Ascending aorta (tissue), 2 donors: ENCODE data around the gene STIM1. TPM values are rescaled to one million over a fixed set of nuclear protein-coding genes. Genes with fewer than 3 reads are reported as not detected.

Experiments
- DNase-seq, 2 donors: peaks; one replicate each; pipeline ENCODE4 v3.0.0-alpha.2; 2019; ENCODE audit warnings: low spot score in 2 of 2
- H3K27ac ChIP-seq, 2 donors: fragments of 200-600 bp; sonication (generic); one replicate each; pipeline ENCODE4 v1.5.1; 2016 to 2017; ENCODE audit warnings: mild to moderate bottlenecking in 1 of 2
- H3K27me3 ChIP-seq: fragments of 200-600 bp; sonication (generic); one replicate; pipeline ENCODE4 v1.5.1; 2017
- H3K36me3 ChIP-seq, 2 donors: fragments of 200-600 bp; sonication (generic); one replicate each; pipeline ENCODE4 v1.5.1; 2016
- H3K4me1 ChIP-seq, 2 donors: fragments of 200-600 bp; sonication (generic); one replicate each; pipeline ENCODE4 v1.5.1; 2016 to 2017; ENCODE audit warnings: mild to moderate bottlenecking in 1 of 2
- H3K4me3 ChIP-seq, 2 donors: fragments of 200-600 bp; sonication (generic); one replicate each; pipeline ENCODE4 v1.5.1; 2016 to 2017; ENCODE audit warnings: mild to moderate bottlenecking in 1 of 2
- H3K9me3 ChIP-seq, 2 donors: fragments of 200-600 bp; sonication (generic); one replicate each; pipeline ENCODE4 v1.5.1; 2016
- intact Hi-C: fragments of 100-400 bp; cut with DNase I; formaldehyde crosslinking; loops from one replicate; pipeline ENCODE4 v1.15.1; 2023
- total RNA-seq: library from RNA; depleted of rRNA; stranded (reverse); fragments of >200 nt; gene quantifications from one replicate; pipeline ENCODE4 v1.1.0, GENCODE V29; 2016
- TF ChIP-seq, protein P1 (sequence below), 3 experiments: fragments of 200-600 bp in 2 of 3; fragments of 450-650 bp in 1 of 3; sonication (generic) in 2 of 3; IDR thresholded peaks; one replicate each; pipeline ENCODE4 v1.5.1; 2016 to 2019; ENCODE audit warnings: antibody characterized with exemption in 3 of 3, mild to moderate bottlenecking in 1 of 3, moderate library complexity in 1 of 3

The STIM1 gene
- total RNA-seq, 1 donor from 2014 or later: 48.1 TPM

DNA sequence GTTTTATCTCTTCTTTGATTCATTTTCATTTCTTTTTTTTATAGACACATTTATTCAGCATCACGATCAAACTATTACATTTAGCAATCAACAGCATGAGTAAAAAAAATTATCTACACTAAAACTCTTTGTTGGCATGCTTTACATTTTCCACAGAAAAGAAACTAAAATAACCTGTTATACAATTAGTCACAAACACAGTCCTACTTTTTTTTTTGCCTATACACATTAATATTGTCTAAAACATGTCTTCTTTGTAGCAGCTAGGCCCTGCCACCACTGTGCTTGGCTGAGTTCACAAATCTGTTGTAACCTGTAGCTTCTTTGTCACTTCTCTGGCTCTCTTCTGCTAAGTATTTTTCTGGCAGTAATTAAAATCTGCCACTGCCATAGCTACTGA, 117.0 kb downstream of the STIM1 start:
- peaks cover 6% of the 10 kb centered on the region in 2 donors for H3K36me3 ChIP-seq
- no peak overlapping the region for H3K27ac ChIP-seq
- no peak for DNase-seq
- no peaks in the 10 kb centered on the region for H3K9me3 ChIP-seq
- TF ChIP-seq, protein P1, sequence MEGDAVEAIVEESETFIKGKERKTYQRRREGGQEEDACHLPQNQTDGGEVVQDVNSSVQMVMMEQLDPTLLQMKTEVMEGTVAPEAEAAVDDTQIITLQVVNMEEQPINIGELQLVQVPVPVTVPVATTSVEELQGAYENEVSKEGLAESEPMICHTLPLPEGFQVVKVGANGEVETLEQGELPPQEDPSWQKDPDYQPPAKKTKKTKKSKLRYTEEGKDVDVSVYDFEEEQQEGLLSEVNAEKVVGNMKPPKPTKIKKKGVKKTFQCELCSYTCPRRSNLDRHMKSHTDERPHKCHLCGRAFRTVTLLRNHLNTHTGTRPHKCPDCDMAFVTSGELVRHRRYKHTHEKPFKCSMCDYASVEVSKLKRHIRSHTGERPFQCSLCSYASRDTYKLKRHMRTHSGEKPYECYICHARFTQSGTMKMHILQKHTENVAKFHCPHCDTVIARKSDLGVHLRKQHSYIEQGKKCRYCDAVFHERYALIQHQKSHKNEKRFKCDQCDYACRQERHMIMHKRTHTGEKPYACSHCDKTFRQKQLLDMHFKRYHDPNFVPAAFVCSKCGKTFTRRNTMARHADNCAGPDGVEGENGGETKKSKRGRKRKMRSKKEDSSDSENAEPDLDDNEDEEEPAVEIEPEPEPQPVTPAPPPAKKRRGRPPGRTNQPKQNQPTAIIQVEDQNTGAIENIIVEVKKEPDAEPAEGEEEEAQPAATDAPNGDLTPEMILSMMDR (IDR thresholded peaks at IDR 0.05): no peak
- peaks cover 0 to 2% of the 10 kb centered on the region in 2 donors for H3K4me1 ChIP-seq
- intact Hi-C loops: no loop called here
- no peaks in the 10 kb centered on the region for H3K27me3 ChIP-seq
- H3K4me3 ChIP-seq: no peak overlapping the region

DNA sequence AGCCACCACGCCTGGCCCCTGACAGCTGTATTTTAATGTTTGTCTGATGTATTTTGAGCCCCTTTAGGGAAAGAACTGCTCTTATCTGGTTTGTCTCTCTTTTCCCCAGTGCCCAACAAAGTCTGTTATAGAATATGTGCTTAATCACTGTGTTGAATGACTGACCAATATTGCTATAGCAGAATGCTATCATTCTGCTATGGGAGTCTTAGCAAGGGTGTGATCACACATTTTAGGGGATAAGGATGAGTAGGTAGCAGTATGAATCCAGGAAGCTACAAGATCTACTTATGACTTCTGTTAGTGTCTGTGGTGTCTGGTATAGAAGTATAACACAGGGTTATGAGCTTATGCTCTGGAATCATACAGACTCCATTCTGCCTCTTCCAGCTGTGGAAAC, 121.6 kb downstream of the STIM1 start:
- TF ChIP-seq, protein P1 (IDR thresholded peaks at IDR 0.05): no peak
- no peak for DNase-seq
- peaks cover 0 to 2% of the 10 kb centered on the region in 2 donors for H3K4me1 ChIP-seq
- H3K4me3 ChIP-seq: no peak overlapping the region
- no peaks in the 10 kb centered on the region for H3K9me3 ChIP-seq
- no peaks in the 10 kb centered on the region for H3K27me3 ChIP-seq
- no peak overlapping the region for H3K27ac ChIP-seq
- intact Hi-C loops: no loop called here
- H3K36me3 ChIP-seq: no peaks in the 10 kb centered on the region

DNA sequence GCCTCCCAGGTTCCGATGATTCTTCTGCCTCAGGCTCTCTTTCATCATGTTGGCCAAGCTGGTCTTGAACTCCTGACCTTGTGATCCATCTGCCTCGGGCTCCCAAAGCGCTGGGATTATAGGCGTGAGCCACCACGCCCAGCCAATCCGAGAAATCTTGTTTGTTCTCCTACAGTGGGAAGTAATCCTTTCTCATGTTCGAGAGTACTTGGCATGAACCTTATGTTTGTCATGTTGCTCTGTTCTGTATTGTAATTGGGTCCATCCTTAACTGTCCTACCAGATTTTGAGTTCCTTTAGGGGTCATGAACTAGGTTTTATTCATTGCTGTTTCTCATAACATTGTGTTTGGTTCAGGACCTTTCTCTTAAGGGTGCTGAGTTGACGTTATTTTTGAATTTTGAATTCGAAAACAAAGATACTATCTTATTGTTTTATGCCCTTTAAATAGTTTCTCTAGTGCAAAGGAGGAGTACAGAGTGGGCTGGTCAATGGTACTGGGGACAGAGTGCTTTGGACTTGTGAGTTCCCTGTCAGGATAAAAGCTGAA, 125.7 kb downstream of the STIM1 start:
- intact Hi-C loops: no loop called here
- no peaks in the 10 kb centered on the region for H3K27me3 ChIP-seq
- TF ChIP-seq, protein P1 (IDR thresholded peaks at IDR 0.05): no peak
- no peak overlapping the region for H3K4me3 ChIP-seq
- no peaks in the 10 kb centered on the region for H3K9me3 ChIP-seq
- no peak overlapping the region for H3K27ac ChIP-seq
- DNase-seq: no peak
- H3K36me3 ChIP-seq: no peaks in the 10 kb centered on the region
- peaks cover 0 to 6% of the 10 kb centered on the region in 2 donors for H3K4me1 ChIP-seq

DNA sequence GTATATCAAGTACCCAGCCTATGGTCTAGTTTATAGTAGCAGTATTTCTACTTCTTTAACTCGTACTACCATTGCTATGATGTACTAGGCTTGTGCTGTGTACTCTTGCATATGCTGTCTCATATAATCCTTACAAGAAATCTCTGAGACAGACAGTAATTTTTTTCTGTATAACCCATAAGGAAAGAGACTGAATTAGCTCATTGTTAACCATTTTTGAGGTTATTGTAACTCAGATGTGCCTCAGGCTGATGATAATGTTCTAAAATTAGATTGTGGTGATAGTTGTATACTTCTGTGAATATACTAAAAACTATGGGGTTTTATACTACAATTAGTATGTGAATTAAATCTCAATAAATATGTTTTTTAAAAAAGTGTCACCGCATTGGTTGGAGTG, 127.0 kb downstream of the STIM1 start:
- Histone ChIP-seq H3K27me3 (no peaks in the 10 kb centered on the region), H3K9me3 (no peaks in the 10 kb centered on the region), H3K27ac (no peak overlapping the region), H3K36me3 (no peaks in the 10 kb centered on the region), H3K4me1 (peaks cover 0 to 6% of the 10 kb centered on the region in 2 donors), H3K4me3 (no peak overlapping the region)
- DNase-seq: no peak
- intact Hi-C loops: no loop called here
- TF ChIP-seq, protein P1 (IDR thresholded peaks at IDR 0.05): no peak

DNA sequence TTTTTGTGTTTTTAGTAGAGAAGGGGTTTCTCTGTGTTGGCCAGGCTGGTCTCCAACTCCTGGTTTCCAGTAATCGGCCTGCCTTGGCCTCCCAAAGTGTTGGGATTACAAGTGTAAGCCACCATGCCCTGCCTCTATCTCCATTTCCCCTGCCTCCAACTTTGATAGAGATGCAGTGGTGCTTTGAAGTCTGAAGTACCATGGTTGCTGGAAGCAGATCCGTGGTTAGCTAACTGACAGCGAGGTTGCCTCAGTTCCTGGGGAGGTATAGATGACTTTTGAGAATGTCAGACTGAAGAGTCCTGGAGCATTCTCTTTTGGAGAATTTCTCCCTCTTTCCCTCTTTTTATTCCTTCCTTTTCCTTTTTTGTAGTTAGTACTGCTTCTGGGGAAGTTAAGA, 127.6 kb downstream of the STIM1 start:
- intact Hi-C loops: no loop called here
- H3K4me1 ChIP-seq: peaks cover 0 to 6% of the 10 kb centered on the region in 2 donors
- DNase-seq: no peak

More for the DNA sequence above, 127.6 kb downstream of the STIM1 start:
- Histone ChIP-seq H3K9me3 (no peaks in the 10 kb centered on the region), H3K4me3 (no peak overlapping the region), H3K27me3 (no peaks in the 10 kb centered on the region), H3K36me3 (no peaks in the 10 kb centered on the region), H3K27ac (no peak overlapping the region)
- TF ChIP-seq, protein P1 (IDR thresholded peaks at IDR 0.05): no peak
